GM19395 (cell line): ENCODE measurements around the gene GNAQ.
"Not testable (repeated sequence)": the region's sequence is repeated elsewhere in the genome, so short reads cannot be mapped to it uniquely, and the experiment has no call there.

Experiments used
- ATAC-seq: cut with Tn5 transposase; IDR thresholded peaks from one replicate; pipeline ENCODE4 v1.9.1; 2021; ENCODE audit warnings: mild to moderate bottlenecking, moderate library complexity; ENCODE audit not compliant: unreplicated experiment

Gene GNAQ

DNA sequence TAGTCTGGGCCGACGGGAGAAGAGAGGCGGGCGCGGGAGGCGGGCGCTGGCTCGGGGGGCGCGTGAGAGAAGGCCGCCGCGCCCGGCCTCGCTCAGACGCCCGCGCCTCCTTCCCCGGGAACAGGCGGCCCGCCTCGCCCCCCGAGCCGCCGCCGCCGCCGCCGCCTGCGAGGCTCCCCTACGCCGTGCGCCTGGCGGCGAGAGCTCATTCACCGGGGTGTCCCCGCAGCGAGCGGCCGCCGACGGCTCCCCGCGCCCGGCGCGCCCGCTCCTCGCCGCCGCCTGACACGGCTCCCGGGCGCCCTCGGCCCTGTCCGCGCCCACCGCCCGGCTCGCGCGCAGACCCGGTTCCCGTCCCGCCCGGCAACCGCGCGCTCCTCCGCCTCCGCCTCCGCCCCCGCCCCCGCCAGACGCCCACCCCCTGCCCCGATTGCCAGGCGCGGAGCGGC is at the start of gene GNAQ:
GNAQ (minus strand) TSS at position 368 of the 449 bp plus-strand sequence. CDS start 576 bp downstream, outside the sequence.
- ATAC-seq: no peak

DNA sequence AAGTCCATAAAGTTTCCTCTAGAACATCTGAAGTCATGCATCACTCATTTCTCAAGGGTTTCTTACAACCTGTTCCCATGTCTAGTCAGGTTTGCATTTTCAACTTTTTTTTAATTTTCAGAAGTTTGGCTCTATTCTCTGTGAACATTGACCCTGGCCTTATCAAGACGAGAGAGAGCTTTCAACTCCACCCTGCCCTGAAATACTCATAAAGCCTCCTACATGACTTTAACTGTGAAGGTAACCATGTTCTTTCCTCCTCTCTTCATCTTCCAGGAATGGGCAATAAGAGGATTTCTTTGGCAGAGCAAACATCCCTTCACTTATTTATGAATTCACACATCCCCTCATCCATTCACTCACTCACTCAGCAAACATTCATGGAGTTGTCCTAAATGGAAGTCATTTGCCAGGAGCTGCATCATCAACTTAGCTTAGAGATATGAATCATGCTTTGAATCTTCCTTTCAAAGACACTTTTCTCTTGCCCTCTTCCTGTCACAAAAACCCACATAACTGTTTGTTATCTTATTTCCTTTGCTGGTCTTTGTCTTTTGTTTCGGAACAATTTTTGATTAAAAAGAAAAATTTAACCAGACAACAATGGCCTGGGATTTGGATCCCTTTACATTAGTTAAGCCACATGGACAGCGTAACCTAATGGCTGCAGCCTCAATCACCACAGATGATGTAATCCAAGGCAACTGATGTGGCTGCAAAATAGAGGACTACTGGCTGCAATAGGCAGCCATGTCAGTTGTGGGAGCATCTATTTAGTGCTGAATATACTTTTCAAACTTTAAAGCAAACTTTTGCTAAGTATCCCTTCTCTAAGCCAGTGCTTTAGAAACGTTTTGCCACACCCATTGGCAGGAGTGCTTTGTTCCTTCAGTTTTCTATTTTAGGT is 43.0 kb upstream of the GNAQ start:
- ATAC-seq: no peak

GRCh38 chr9:78073722-78074121 is 42.1 kb upstream of the GNAQ start:
- no peak for ATAC-seq

DNA sequence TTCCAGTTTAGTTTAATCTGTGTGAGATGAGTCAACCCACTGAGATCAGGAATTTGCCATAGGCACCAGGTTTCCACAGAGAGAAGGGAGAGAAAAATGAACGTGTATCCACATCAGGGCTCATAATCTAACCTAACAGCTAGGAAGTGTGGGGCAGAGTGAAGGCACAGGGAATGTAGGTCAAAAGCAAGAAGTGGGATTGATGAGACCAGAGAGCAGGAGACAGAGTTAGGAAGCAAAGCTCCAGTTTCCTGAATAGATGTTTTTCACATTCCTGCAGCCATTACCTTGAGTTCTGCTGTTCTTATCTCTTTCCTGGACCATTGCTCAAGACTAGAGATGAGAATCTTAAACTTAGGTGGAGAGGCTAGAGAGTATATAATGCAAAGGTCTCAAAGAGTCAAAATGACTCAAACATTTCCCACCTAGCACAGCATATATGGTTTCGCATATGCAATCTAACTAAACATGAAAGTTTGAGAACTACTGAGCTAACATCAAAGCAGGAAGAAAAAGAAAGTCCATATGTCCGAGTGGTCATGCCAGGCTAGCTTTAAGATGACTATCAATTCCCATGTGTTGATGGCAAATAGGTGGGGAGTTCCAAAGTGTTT is 41.1 kb upstream of the GNAQ start:
- ATAC-seq: no peak

DNA sequence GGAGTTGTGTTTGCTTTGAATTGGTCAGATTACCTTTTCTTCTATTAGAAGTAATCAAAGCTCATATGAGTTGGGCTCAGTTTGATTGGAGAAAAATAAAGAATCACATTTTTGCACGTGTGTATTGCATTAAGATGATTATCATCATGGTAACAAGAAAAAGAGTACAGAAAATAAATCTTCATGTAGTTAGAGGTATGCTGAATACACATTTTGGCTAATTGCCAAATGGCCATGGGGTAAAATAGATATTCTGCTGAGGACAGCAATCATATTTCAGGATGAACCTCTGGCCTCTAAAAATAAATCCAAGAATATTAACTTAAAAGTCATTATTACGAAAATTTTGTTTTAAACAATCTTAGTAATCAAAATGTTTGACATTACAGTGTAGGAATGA is 38.9 kb upstream of the GNAQ start:
- ATAC-seq: no peak

DNA sequence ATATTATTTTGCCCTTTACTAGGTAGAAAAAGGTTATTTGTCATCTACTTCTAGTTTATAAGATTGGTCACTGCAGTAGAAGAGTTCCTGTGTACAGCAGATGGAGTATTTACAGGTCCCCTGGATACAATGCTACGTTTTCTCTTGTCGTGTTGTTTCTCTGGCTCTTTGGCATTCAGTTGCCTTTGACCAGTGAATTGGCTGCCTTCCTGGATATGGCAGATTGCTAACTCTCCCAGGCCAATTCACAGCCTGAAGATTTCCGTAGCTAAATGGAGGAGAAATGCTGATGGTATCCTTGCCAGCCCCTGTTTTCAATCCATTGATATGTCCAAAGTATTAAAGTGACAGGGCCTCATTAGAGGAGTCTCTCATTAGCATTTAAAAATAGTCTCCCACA is 32.5 kb upstream of the GNAQ start:
- ATAC-seq: no peak

DNA sequence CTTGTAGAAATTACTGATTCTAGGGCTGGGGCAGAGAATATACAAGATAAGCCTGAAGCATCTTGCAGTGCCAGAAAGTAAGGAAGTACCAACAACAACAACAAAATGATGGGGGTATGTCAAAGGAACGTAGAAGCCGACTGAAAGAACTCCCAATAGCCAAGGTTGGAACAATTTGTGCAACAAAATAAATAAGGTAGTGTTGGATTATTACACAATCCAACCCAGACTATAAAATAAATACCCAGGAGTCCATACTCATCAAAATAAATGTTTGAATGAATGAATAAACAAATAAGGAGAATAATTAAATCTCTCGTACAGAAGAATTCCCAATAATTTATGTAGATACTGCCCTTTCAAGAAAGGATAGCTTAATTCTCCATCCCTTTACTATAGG is 31.1 kb upstream of the GNAQ start:
- ATAC-seq: no peak

- ATAC-seq: not testable (repeated sequence)
Measured at GRCh38 chr9:78054218-78054617, 22.6 kb upstream of the GNAQ start.

- ATAC-seq: no peak
Measured at GRCh38 chr9:78053627-78054026, 22.0 kb upstream of the GNAQ start.

DNA sequence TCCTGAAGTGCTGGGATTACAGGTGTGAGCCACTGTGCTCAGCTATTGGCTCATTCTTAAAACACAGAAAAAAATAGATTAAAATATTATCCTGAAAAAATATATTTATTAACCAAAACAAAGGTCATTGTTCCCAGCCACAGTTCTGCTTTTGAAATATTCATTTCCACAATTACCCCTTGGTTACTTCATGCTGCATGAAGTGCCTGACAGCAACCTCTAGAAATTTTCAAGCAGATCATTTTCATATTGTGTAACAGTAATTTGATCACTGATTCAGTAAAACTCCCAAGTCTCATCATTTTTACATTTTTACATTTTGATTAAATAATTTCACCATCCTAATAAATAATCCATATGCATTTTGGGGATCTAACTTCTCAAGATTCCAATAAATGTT is 18.8 kb upstream of the GNAQ start:
- ATAC-seq: no peak

- ATAC-seq: no peak
Measured at GRCh38 chr9:78049484-78049883, 17.9 kb upstream of the GNAQ start.

DNA sequence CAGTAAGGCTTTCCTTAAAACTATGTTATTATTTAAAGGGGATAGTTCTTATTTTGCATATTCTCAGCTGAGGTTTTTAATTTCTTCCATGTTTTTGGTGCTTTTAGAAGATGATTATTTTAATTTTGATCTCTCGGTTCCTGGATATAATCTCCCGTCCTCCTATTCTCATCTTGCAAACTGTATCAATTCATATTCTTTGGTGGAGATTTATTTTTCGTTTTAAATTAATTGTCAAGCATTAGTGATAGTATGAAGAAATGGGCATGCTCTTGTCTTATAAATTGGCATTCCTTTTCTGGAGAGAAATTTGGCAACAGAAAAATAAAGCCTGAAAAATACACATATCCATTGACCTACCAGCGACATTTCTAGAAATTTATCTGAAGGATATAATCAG is 15.5 kb upstream of the GNAQ start:
- no peak for ATAC-seq

GRCh38 chr9:78046112-78046511 is 14.5 kb upstream of the GNAQ start:
- no peak for ATAC-seq

- ATAC-seq: no peak
Measured at GRCh38 chr9:78044886-78045285, 13.3 kb upstream of the GNAQ start.

DNA sequence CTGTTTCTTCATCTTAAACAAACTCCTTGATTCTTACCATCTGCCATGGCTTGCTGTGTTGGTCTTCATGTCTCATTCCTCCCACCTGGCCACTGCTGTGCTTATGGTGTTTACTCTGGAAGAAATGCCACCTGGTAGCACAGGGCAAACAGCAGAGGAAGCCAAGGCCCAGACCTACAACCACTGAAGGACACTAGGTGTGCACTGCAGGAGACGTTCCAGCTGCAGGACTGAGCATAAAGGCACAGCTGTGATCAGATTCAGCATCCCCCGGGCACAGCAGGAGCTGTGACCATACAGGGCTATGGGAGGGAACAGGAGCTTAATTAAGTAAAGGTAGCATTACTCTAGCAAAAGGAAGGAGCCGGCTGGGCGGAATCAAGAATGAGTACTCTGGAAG is 12.6 kb upstream of the GNAQ start:
- ATAC-seq: no peak

- ATAC-seq: no peak
Measured at GRCh38 chr9:78041971-78042370, 10.4 kb upstream of the GNAQ start.

- ATAC-seq: no peak
Measured at GRCh38 chr9:78040726-78041125, 9.1 kb upstream of the GNAQ start.

DNA sequence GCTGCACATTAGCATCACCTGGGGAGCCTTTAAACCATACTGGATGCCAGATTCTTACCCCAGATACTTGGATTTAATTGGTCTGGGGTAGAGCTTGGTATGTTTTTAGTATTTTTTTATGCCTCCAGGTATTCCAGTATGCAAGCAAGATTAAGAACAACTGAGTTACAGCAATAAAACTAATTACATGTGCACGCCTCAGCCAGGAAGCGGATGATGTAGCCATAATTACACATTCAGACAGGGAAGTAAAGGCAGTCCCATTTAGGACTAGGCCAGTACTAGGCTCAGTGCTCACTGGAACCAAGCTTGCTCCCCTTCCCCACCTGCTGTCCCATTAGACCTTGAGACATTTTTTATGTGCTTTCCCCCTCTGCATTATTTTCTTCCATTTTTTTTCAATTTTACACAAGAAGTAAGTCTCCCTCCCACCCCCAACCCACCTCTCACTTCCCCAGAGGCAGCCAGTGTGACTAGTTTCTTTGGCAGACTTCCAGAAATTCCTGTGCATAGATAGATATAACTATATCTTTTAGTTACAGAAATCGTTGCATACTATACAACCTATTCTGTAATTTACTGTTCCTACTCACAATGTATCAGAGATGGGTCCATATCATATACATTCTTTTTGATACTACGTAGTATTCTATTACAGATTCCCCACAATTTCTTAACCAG is 7.1 kb upstream of the GNAQ start:
- no peak for ATAC-seq

DNA sequence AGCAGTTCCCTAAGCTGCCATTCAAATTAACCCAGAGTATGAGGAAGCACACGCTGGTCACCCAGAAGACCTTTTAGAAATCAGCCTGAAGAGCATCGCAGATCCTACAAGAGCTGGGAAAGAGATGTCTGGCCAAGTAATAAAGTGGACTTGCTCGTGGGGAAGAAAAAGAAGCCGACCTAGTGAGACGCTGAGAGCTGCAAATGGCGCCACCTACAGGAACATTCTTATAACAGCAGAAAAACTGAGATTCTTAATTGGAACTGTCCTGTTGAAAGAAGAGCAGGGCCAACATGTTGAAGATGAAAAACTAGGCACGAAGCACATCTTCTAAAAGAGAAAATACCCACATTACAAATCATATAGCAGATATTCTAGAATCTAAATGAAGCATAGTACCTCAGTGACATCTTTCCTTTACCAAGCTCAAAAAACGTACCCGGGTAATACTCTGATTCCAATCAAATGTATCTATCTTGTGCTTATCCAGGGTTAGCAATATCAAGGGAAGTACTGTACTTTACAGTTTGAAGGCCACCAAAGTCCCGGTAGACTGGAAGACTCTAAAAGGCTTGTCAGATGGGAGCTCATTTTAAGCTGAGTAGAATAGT is 3.9 kb upstream of the GNAQ start:
- no peak for ATAC-seq

- ATAC-seq: no peak
Measured at GRCh38 chr9:78033870-78034269, 2.3 kb upstream of the GNAQ start.

DNA sequence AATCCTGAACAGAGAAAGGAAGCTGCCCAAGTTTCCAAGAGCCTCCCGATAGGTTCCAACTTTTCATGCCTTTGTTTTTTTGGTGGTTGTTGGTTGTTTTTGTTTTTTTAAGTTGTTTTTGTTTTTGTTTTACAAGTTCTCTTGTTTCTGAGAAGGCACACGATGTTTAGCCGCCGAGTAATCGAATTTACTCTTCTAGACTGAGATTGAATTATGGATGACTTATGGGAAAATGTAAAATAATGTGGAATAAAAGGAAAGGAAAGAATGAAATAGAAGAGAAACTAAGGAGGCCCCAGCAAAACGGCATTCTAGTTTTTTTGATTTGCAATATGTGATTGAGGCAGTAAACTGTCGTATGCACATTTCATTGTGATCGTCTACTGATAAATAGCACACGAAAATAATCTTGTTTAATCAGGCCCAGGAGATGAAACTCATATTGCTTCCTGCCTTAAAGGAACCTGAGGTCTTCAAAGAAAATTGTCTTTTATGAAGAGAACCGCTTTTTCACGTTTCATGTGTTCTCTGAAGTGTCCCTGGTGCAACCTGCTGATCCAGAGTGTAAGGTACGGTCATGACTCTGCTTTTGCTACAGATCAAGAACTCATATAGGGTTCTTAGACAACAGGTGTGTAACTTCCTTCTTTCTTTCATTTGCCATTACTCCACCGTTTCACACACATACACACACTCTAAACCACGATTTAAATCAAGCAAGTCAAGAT is 1.3 kb upstream of the GNAQ start:
- ATAC-seq: no peak
